Measurements from ENCODE around the gene ACOX2.

The ACOX2 gene

DNA sequence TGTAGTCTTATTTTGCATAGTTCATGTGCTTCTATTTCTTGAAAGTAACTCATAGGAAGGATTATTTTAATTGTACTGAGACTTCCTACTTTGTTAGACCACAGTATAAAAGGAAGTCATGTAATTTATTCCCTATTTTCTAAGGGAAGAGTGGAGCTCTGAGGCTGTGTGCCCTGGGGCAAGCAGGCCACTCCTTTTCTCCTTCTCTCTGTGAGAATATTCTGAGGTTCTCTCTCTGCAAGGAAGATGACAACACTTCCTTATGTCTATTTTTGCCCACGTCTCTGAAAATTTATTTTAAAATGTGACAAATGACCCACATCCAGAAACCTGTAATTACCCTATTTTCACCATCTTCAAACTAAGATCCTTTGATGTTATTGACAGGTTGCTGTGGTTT is 34.1 kb downstream of the ACOX2 start:
- peak in 1 of 3 experiments; percentile 4 for DNase-seq

- DNase-seq, result peak in 2 of 3 experiments; percentile 31 to 55
Observed at GRCh38 chr3:58497097-58497496, 39.9 kb downstream of the ACOX2 start.

GRCh38 chr3:58496206-58496857 is 40.7 kb downstream of the ACOX2 start:
- no peak for DNase-seq

DNA sequence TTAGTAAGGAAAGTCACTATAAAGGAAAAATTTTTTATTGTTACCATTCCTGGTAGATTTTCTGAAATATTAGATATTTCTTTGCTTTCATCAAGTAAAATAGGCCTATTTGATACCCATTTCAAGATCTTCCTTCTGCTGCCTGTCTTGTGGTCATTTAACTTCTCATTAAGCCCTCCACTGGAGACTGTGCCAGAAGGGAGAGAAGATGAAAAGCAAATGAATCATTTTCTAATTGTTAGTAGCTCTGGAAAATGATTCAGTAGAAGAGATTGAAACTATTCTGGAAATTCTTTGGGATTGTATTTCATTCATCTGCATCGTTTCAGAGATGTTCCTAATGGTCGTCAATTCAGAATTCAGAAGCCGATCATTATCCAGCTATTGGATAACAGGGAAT is 41.9 kb downstream of the ACOX2 start:
- no peak for DNase-seq

DNA sequence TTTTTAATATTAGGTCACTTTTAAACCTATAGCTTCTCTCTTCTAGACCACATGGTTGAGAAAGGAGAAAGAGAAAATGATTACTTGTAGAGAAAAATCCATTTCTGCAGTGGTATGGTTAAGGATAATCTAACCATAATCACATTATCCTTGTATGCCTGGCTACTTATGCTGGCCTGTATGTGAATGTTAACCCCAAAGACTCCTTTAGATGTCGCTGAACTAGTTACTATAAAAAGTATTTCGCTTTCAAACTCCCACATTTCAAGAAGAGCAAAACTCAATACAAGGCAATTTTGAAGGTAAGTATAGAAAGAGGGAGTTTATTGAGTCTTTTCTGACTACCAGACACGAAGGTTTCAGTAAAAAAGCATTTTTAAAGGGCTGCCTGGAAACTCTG is 42.9 kb downstream of the ACOX2 start:
- DNase-seq, result no peak

DNA sequence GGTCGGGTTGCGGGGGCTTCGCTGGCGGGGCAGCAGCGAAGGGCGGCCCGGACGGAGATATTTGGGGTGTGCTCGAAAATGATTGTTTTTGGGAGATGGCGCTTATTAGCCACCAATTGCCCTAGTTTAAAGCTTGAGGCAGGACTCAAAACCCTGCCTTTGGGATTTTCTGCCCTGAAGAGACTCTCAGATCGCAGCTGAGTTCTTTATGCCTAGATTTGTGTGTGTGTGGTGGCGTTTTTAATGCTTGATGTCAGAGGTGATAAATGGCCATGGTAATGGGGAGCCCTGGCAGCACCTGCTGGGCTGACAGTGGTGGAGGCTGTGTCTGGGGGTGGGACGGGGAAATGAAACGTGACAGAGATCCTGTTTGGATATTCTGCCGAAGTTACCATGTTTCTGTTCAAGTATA is 44.5 kb downstream of the ACOX2 start:
- DNase-seq, result peak; percentile 20 to 72 (median 48)

GRCh38 chr3:58491506-58492402 is 45.2 kb downstream of the ACOX2 start, which contains the start of gene KCTD6:
TSS of gene KCTD6 (plus strand) at chr3:58492096. CDS start at chr3:58498756, 6,660 bp downstream.
- DNase-seq, result peak; percentile 81 to 87 (median 86)

- DNase-seq, result no peak
Observed at GRCh38 chr3:58490860-58491501, 46.0 kb downstream of the ACOX2 start.

DNA sequence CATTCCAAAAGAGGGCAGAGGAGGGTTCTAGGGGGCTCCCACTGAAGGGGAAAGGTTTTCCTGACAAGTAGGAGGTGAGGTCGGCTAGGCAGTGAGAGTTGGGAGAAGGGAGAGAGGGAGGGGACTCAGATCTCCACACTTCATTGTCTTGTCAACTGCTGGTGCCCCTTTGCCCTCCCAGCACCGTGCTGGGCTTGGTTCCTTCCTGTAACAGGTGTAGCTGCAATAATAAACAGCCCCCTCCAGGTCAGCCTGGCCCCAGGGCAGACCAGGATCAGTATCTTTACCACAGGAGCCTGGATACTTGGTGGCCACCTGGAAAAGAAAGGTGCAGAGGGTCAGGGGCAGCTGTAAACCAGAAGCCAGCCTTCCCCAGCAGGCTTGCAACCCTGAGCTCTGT is 48.0 kb downstream of the ACOX2 start:
- DNase-seq, result no peak

- no peak for DNase-seq
Observed at GRCh38 chr3:58487140-58487886, 49.7 kb downstream of the ACOX2 start.

- no peak for DNase-seq
Observed at GRCh38 chr3:58485801-58486435, 51.1 kb downstream of the ACOX2 start.

DNA sequence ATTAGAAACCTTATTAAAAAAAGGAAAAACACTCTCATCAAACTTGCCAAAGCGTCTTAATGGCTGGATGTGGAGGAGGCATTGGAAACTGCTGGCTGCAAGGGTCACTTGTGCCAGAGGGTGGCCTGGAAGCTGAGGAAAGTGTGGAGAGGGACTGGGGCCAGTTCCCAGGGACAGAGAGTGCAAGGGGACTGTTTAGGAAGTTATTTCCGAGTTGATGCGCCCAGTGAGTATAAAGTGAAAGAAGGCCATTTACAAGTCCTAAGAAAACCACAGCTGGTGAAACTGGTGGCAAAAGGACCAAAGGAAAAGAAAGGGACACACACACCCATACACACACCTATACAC is 52.3 kb downstream of the ACOX2 start:
- no peak for DNase-seq

- peak in 1 of 3 experiments; percentile 14 for DNase-seq
Observed at GRCh38 chr3:58484045-58484721, 52.8 kb downstream of the ACOX2 start.

GRCh38 chr3:58482917-58483636 is 53.9 kb downstream of the ACOX2 start:
- peak in 1 of 3 experiments; percentile 45 for DNase-seq

DNA sequence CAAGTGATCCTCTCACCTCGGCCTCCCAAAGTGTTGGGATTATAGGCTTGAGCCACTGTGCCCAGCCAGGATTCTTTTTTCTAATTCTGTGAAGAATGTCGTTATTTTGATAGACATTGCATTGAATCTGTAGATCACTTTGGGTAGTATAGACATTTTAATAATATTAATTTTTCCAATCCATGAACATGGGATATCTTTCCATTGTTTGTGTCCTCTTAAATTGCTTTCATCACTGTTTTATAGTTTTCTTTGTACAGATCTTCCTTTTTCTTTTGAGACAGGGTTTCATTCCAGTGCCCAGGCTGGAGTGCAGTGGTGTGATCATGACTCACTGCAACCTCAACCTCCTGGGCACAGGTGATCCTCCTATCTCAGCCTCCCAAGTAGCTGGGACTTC is 56.7 kb downstream of the ACOX2 start:
- no peak for DNase-seq

DNA sequence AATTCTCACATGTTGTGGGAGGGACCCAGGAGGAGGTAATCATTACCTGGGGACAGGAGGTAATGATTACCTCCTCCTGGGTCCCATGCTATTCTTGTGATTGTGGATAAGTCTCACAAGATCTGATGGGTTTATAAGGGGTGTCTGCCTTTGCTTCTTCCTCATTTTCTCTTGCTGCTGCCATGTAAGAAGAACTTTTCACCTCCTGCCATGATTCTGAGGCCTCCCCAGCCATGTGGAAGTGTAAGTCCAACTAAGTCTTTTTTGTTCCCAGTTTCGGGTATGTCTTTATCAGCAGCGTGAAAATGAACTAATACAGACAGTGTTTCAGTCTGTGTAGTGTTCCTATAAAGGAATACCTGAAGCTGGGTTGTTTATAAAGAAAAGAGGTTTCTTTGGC is 58.2 kb downstream of the ACOX2 start:
- no peak for DNase-seq

DNA sequence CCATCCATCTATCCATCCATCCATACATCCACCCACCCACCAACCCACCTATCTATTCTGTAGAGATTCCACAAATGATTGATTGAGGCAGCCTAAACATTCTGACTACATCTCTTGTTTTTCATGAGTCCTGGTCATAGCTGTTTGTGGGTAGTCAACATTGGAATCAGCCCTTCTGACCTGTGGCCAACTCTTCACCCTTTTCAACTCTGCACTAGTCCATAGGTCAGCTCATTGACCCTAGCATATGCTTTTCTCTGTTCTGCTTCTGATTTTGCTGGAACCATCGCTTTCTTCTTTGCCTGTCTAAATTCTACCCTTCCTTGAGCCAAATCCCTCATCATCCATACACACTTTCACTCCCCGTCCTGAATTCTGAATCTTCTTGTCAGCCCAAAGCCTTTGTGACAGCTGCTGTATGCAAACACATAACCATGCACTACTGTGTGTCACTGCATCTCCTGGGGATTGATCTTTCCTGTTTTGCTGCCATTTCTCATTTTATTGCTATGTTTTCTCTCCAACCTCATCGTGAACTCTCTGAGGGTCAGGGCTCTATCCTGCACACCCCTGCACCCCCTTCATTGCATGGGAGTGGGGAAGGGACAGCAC is 61.9 kb downstream of the ACOX2 start:
- DNase-seq, result no peak

DNA sequence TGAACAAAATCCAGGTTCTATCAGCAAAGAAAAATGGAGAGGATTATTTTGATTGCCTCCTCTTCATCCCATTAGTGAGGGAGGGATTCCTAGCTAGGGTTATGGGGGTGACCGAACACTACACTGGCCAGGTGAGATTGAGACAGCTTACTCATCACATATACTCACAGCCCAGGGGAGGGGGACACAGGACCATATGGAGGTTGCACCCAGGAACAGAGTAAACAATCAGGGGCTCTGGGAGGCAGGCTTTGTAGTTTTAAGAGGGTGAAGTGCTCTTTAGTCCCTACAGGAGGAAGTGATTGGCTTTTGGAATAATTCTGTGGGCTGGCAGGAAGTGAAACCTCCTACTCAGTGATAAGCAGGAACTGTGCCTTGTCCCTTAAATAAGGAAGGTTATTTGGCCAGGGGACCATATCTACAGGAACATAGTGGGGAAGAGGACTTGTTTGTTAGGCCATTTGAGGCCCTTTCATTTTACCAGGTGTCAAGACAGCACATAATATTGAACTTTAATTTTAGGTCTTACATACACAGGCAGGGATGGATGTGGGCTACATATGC is 62.6 kb downstream of the ACOX2 start:
- peak in 1 of 3 experiments; percentile 7 for DNase-seq

DNA sequence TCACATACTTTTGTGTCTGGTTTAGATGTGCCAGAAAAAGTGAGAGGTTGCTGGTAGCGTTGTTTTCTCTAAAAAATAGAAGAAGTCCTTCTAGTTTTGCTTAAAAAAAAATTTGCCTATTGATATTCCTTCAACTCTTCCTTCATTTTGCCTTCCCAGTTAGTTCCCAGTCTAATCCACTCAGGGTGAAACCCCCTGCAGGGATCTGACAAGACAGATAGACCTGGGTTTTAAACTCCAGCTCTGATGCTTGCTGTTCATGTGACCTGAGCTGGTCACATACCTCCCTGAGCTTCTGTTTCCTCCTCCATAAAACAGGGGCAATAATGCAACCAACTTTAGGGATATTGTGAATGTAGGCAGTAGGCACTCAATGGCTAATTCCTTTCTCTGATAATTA is 63.7 kb downstream of the ACOX2 start:
- DNase-seq, result no peak

Data from NCI-H1417 (cell line).